Hematopoietic multipotent progenitor cell (in vitro differentiated cells): ENCODE data around the gene GLIS2. TPM values are rescaled to one million over a fixed set of nuclear protein-coding genes. Genes with fewer than 3 reads are reported as not detected.

Source experiments
- DNase-seq, 3 donors: peaks; one replicate each; pipeline ENCODE4 v3.0.0-alpha.2; 2011 to 2015; ENCODE audit warnings: low read depth in 2 of 3, low spot score in 2 of 3
- total RNA-seq: library from RNA; depleted of rRNA; stranded (reverse); fragments of >200 nt; gene quantifications from one replicate; pipeline ENCODE4 v1.2.3, GENCODE V29; 2012

Gene GLIS2
- total RNA-seq, 1 donor: under 0.01 TPM

GRCh38 chr16:4295581-4295980 lies 20.3 kb upstream of the GLIS2 start:
- DNase-seq: no peak

- DNase-seq: no peak
These were observed 18.4 kb upstream of the GLIS2 start for GRCh38 chr16:4297480-4297879.

- no peak for DNase-seq
These were observed 16.9 kb upstream of the GLIS2 start for GRCh38 chr16:4298761-4299522.

GRCh38 chr16:4301177-4301576 lies 14.7 kb upstream of the GLIS2 start:
- DNase-seq: no peak

GRCh38 chr16:4301968-4302367 lies 13.9 kb upstream of the GLIS2 start:
- no peak for DNase-seq

- no peak for DNase-seq
These were observed 11.9 kb upstream of the GLIS2 start for GRCh38 chr16:4303973-4304372.

- no peak for DNase-seq
These were observed 9.2 kb upstream of the GLIS2 start for GRCh38 chr16:4306470-4307214.

GRCh38 chr16:4307215-4308037 lies 8.4 kb upstream of the GLIS2 start:
- DNase-seq: peak; percentile 90 to 97 (median 96)

GRCh38 chr16:4309102-4309832 lies 6.6 kb upstream of the GLIS2 start:
- DNase-seq: no peak

GRCh38 chr16:4309833-4310266 lies 6.0 kb upstream of the GLIS2 start:
- DNase-seq: peak in 2 of 3 donors; percentile 76 to 81

- peak in 1 of 3 donors; percentile 41 for DNase-seq
These were observed 2.0 kb upstream of the GLIS2 start for GRCh38 chr16:4313563-4314531.

- DNase-seq: no peak
These were observed 1.2 kb upstream of the GLIS2 start for GRCh38 chr16:4314532-4315185.

- no peak for DNase-seq
These were observed 419 bp downstream of the GLIS2 start for GRCh38 chr16:4316108-4316863.

GRCh38 chr16:4316864-4317531 lies 1.1 kb downstream of the GLIS2 start:
- DNase-seq: no peak

GRCh38 chr16:4317532-4318450 lies 1.9 kb downstream of the GLIS2 start:
- DNase-seq: no peak

GRCh38 chr16:4318451-4318910 lies 2.6 kb downstream of the GLIS2 start:
- no peak for DNase-seq
